ENCODE measurements around the gene S100A2. TPM values are rescaled to one million over a fixed set of nuclear protein-coding genes. Genes with fewer than 3 reads are reported as not detected.
"Not testable (repeated sequence)": the region's sequence is repeated elsewhere in the genome, so short reads cannot be mapped to it uniquely, and the experiment has no call there.

Gene S100A2
- total RNA-seq, 1 donor from 2014 or later, result not detected

GRCh38 chr1:153520818-153521476, 44.7 kb downstream of the S100A2 start:
- H3K36me3 ChIP-seq, result no peaks in the 10 kb centered on the region
- H3K27me3 ChIP-seq, result no peaks in the 10 kb centered on the region
- H3K4me3 ChIP-seq, result no peak overlapping the region
- no peak overlapping the region for H3K27ac ChIP-seq
- peaks cover 0 to 8% of the 10 kb centered on the region in 2 donors for H3K4me1 ChIP-seq
- TF ChIP-seq CTCF (IDR thresholded peaks at IDR 0.05), result no peak
- peak in 1 of 2 donors; percentile 25 for DNase-seq (ENCODE audit: low spot score in 2 of 2)
- intact Hi-C loops (cut with DNase I), result no loop called here
- no peaks in the 10 kb centered on the region for H3K9me3 ChIP-seq

- H3K27ac ChIP-seq; H3K4me1 ChIP-seq; H3K4me3 ChIP-seq; intact Hi-C loops (cut with DNase I); H3K9me3 ChIP-seq; H3K27me3 ChIP-seq; H3K36me3 ChIP-seq: not testable (repeated sequence)
- peak in 1 of 2 donors; percentile 53 for DNase-seq (ENCODE audit: low spot score in 2 of 2)
These were observed 45.4 kb downstream of the S100A2 start for GRCh38 chr1:153520137-153520691.

DNA sequence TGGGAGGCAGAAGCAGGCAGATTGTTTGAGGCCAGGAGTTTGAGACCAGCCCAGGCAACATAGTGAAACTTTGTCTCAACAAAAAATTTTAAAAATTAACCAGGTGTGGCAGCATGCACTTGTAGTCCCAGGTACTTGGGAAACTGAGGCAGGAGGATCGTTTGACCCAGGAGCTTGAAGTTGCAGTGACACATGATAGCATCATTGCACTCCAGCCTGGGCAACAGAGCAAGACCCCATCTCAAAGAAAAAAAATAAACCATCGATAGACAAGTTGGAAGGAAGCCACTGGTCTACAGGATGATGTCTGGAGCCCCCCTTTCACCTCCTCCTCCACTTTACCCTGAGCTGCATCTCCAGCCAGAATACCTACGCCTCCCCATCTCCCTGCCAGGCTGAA, 46.4 kb downstream of the S100A2 start:
- H3K4me1 ChIP-seq, result no peaks in the 10 kb centered on the region
- no peaks in the 10 kb centered on the region for H3K9me3 ChIP-seq
- no peaks in the 10 kb centered on the region for H3K27me3 ChIP-seq
- no peak for TF ChIP-seq CTCF (IDR thresholded peaks at IDR 0.05)
- intact Hi-C loops (cut with DNase I), result no loop called here
- no peaks in the 10 kb centered on the region for H3K36me3 ChIP-seq
- H3K4me3 ChIP-seq, result no peak overlapping the region
- H3K27ac ChIP-seq, result no peak overlapping the region
- no peak for DNase-seq (ENCODE audit: low spot score in 2 of 2)

DNA sequence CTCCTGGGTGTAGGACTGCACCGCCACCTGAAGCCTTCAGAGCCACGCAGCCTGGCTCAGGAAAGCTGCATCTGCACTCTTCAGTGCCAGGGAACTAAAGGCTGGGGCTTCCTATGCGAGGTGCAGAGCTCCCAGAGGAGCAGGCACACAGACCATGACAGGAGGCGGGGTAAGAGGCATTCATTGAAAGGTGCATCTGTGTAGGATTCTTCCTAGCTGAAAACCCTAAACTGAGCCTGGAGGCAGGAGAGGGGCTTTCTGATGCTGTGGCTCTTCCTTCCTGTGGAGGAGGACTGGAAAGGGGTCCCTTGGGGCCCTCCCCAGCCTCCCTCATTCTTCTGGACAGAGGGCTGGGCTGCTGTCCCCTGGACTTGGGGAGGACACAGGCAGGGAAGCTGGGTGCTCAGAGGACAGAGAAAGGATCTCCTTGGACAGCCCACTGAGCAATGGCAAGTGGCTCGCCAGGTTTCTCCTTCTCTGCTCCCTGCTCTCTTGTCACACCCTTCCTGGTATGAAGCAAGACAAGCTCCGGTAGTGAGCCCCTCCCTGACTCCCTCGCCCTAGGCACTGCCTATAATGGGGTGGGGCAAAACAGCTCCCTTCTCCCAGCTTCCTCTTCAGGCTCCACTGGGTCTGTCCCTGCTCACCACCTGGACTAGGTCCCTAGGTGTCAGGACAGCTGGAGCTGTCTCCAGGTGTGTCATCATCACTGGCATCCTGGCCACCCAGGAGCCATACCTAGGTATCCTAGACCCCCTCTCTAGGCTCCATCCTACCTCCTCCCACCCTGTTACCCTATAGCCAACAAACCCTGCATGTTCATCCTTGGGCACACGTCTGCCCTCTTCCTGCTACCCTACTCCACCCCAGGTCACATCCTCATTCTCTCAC, 49.9 kb downstream of the S100A2 start:
- no peak for TF ChIP-seq CTCF (IDR thresholded peaks at IDR 0.05)
- Histone ChIP-seq H3K27ac (no peak overlapping the region), H3K4me3 (no peak overlapping the region), H3K36me3 (no peaks in the 10 kb centered on the region), H3K27me3 (no peaks in the 10 kb centered on the region), H3K4me1 (peaks cover 0 to 4% of the 10 kb centered on the region in 2 donors), H3K9me3 (no peaks in the 10 kb centered on the region)
- peak in 1 of 2 donors; percentile 60 for DNase-seq (ENCODE audit: low spot score in 2 of 2)
- intact Hi-C loops (cut with DNase I), result no loop called here

DNA sequence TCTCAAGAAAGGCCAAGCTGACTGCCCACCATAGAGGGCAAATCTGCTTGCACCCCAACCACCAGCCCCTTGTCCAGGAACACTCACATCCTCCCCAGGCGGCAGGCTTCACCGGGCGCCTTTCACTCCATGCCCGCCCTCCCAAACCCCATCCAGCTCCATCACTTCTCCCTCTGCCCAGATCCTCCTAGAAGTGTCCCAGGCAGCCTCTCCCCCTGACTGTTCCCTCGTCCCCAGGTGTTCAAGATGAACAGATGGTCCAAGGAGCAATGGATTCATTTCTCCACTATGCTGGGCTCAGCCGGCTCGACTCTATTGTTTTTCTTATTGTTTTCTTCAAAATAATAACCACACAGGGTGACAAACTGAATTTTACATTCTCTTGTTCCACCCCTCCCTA, 52.0 kb downstream of the S100A2 start:
- Histone ChIP-seq H3K27ac (no peak overlapping the region), H3K27me3 (no peaks in the 10 kb centered on the region), H3K9me3 (no peaks in the 10 kb centered on the region), H3K36me3 (no peaks in the 10 kb centered on the region), H3K4me3 (no peak overlapping the region), H3K4me1 (peaks cover 0 to 5% of the 10 kb centered on the region in 2 donors)
- peak in 1 of 2 donors; percentile 60 for DNase-seq (ENCODE audit: low spot score in 2 of 2)
- TF ChIP-seq CTCF (IDR thresholded peaks at IDR 0.05), result no peak
- intact Hi-C loops (cut with DNase I), result no loop called here

DNA sequence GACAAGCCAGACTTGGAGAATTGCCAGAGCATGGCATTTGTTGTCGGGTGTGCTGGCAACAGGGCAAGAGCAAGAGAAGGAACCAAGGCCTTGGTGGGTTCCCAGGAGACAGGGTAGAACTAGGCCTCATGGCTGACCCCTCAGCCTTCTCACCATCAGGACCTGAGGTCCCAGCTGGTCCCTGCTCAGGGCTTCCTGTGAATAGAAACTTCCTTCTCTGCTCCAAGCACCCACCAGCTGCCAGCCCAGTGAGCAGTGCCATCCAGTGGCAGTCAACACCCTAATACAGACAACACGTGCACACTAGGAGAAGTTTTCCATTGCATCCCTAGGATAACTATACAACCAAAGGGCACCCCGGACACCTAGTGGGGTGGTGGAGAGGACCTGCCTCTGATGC, 52.6 kb downstream of the S100A2 start:
- TF ChIP-seq CTCF (IDR thresholded peaks at IDR 0.05), result peak in 1 of 3 experiments; percentile 16
- Histone ChIP-seq H3K27ac (no peak overlapping the region), H3K9me3 (no peaks in the 10 kb centered on the region), H3K36me3 (no peaks in the 10 kb centered on the region), H3K4me3 (no peak overlapping the region), H3K4me1 (peaks cover 0 to 6% of the 10 kb centered on the region in 2 donors), H3K27me3 (no peaks in the 10 kb centered on the region)
- intact Hi-C loops (cut with DNase I), result no loop called here
- peak in 1 of 2 donors; percentile 60 for DNase-seq (ENCODE audit: low spot score in 2 of 2)

Measured in ascending aorta (tissue), 2 donors.